Esophagus squamous epithelium (tissue), 5 donors: ENCODE measurements around the gene ARFGEF3. TPM values are rescaled to one million over a fixed set of nuclear protein-coding genes. Genes with fewer than 3 reads are reported as not detected.
A peak's percentile ranks its signal among the peaks of the same experiment; 100 is the strongest.

Experiments
- DNase-seq: peaks from one replicate; lab custom pipeline; 2025; lab: John Stamatoyannopoulos, UW
- H3K27ac ChIP-seq, 4 donors: fragments of 200-600 bp; sonication (generic); one replicate each; pipeline ENCODE4 v1.5.1; 2016 to 2019; ENCODE audit warnings: mild to moderate bottlenecking in 1 of 4
- H3K27me3 ChIP-seq, 4 donors: fragments of 200-600 bp; sonication (generic); 1 replicate in 3 of 4; 2 replicates in 1 of 4; pipeline versions ENCODE4 v1.5.1 to v1.6.0; 2017 to 2021; ENCODE audit warnings: antibody characterized with exemption in 1 of 4
- H3K36me3 ChIP-seq, 3 donors: fragments of 200-600 bp; sonication (generic); one replicate each; pipeline ENCODE4 v1.5.1; 2016 to 2019
- H3K4me1 ChIP-seq, 3 donors: fragments of 200-600 bp; sonication (generic); one replicate each; pipeline ENCODE4 v1.5.1; 2017 to 2019
- H3K4me3 ChIP-seq, 4 donors: fragments of 200-600 bp; sonication (generic); 1 replicate in 3 of 4; 2 replicates in 1 of 4; pipeline ENCODE4 v1.5.1; 2016 to 2019; ENCODE audit warnings: mild to moderate bottlenecking in 2 of 4, moderate library complexity in 1 of 4
- H3K9me3 ChIP-seq, 3 donors: fragments of 200-600 bp; sonication (generic); one replicate each; pipeline ENCODE4 v1.5.1; 2016 to 2019
- POLR2A ChIP-seq, 4 donors: fragments of 450-650 bp; IDR thresholded peaks; one replicate each; pipeline ENCODE4 v1.6.1; 2017; ENCODE audit warnings: antibody characterized with exemption in 4 of 4, mild to moderate bottlenecking in 4 of 4, moderate library complexity in 3 of 4
- WGBS, 2 donors: methylation state at CpG; one replicate each; pipeline ENCODE4 v1.1.5; 2018; 5-methylcytosine and 5-hydroxymethylcytosine counted together
- intact Hi-C: fragments of 100-400 bp; cut with DNase I; formaldehyde crosslinking; loops from one replicate; pipeline ENCODE4 v1.15.0; 2022
- total RNA-seq, 4 donors: library from RNA; depleted of rRNA; stranded (reverse); fragments of >200 nt; gene quantifications; one replicate each; pipeline ENCODE4 v1.1.0, GENCODE V29; 2016
- TF ChIP-seq, protein P1 (sequence below), 6 experiments: fragments of 450-650 bp in 4 of 6; fragments of 200-600 bp in 2 of 6; sonication (generic) in 2 of 6; IDR thresholded peaks; one replicate each; pipeline ENCODE4 v1.5.1; 2016 to 2019; ENCODE audit warnings: antibody characterized with exemption in 6 of 6, mild to moderate bottlenecking in 4 of 6, moderate library complexity in 4 of 6
- donor health status: DM: yes; HTN: yes; CAD: no.

The ARFGEF3 gene
- total RNA-seq, 4 donors from 2014 or later, result 0.92 to 1.0 (median 0.99) TPM

DNA sequence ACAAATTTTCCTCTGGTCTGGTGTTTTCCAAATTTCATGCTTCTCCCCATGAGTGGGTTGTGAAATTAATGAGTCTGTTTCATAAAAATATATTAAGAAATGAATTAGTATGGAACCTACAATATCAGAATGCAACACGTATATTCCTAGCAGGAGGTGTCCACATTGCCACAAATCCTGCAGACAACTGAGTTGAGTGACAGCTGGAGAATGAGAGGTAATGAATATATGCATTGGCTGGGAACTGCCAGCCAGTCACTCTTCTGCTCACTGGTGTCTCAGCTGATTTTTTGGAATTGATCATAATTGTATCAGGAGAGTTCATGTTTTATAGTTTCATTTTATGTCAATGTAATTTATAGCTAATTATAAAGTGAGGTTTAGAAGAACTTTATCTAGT is 6.3 kb upstream of the ARFGEF3 start:
- 67 to 82% methylated on average over 1 of the region's 1 CpG for WGBS, 2 donors
- Histone ChIP-seq H3K27me3 (peaks cover 0 to 55% (median 0%) of the 10 kb centered on the region in 4 donors), H3K9me3 (peaks cover 0 to 14% (median 7%) of the 10 kb centered on the region in 3 donors), H3K27ac (no peak overlapping the region), H3K4me3 (no peak overlapping the region), H3K4me1 (no peaks in the 10 kb centered on the region), H3K36me3 (no peaks in the 10 kb centered on the region)
- DNase-seq, result no peak
- TF ChIP-seq POLR2A (IDR thresholded peaks at IDR 0.05), result no peak
- TF ChIP-seq, protein P1, sequence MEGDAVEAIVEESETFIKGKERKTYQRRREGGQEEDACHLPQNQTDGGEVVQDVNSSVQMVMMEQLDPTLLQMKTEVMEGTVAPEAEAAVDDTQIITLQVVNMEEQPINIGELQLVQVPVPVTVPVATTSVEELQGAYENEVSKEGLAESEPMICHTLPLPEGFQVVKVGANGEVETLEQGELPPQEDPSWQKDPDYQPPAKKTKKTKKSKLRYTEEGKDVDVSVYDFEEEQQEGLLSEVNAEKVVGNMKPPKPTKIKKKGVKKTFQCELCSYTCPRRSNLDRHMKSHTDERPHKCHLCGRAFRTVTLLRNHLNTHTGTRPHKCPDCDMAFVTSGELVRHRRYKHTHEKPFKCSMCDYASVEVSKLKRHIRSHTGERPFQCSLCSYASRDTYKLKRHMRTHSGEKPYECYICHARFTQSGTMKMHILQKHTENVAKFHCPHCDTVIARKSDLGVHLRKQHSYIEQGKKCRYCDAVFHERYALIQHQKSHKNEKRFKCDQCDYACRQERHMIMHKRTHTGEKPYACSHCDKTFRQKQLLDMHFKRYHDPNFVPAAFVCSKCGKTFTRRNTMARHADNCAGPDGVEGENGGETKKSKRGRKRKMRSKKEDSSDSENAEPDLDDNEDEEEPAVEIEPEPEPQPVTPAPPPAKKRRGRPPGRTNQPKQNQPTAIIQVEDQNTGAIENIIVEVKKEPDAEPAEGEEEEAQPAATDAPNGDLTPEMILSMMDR (IDR thresholded peaks at IDR 0.05), result no peak
- intact Hi-C loops, result no loop called here

- no peak overlapping the region for H3K4me3 ChIP-seq
- DNase-seq, result no peak
- H3K4me1 ChIP-seq, result peaks cover 7 to 20% (median 10%) of the 10 kb centered on the region in 3 donors
- no peaks in the 10 kb centered on the region for H3K36me3 ChIP-seq
- no peak overlapping the region for H3K27ac ChIP-seq
- TF ChIP-seq, protein P1 (IDR thresholded peaks at IDR 0.05), result no peak
- no peak for TF ChIP-seq POLR2A (IDR thresholded peaks at IDR 0.05)
- 48 to 51% methylated on average over 4 of the region's 4 CpGs for WGBS, 2 donors
- peaks cover 0 to 8% (median 7%) of the 10 kb centered on the region in 3 donors for H3K9me3 ChIP-seq
- peaks cover 0 to 78% (median 4%) of the 10 kb centered on the region in 4 donors for H3K27me3 ChIP-seq
- intact Hi-C loops, result no loop called here
Observed at GRCh38 chr6:138157986-138158638, 3.6 kb upstream of the ARFGEF3 start.

- no peak for TF ChIP-seq POLR2A (IDR thresholded peaks at IDR 0.05)
- TF ChIP-seq, protein P1 (IDR thresholded peaks at IDR 0.05), result no peak
- Histone ChIP-seq H3K4me3 (no peak overlapping the region), H3K9me3 (no peaks in the 10 kb centered on the region), H3K27ac (no peak overlapping the region), H3K4me1 (peaks cover 7 to 20% (median 10%) of the 10 kb centered on the region in 3 donors), H3K36me3 (no peaks in the 10 kb centered on the region), H3K27me3 (peaks cover 0 to 87% (median 8%) of the 10 kb centered on the region in 4 donors)
- DNase-seq, result no peak
- intact Hi-C loops, result no loop called here
- 59 to 71% methylated on average over 2 of the region's 2 CpGs for WGBS, 2 donors
Observed at GRCh38 chr6:138159246-138159645, 2.5 kb upstream of the ARFGEF3 start.

- Histone ChIP-seq H3K9me3 (no peaks in the 10 kb centered on the region), H3K4me1 (peaks cover 7 to 20% (median 10%) of the 10 kb centered on the region in 3 donors), H3K27me3 (peaks cover 0 to 94% (median 8%) of the 10 kb centered on the region in 4 donors), H3K36me3 (no peaks in the 10 kb centered on the region), H3K4me3 (peak overlapping the region in 1 of 4 donors; percentile 76), H3K27ac (no peak overlapping the region)
- intact Hi-C loops, result no loop called here
- 78 to 80% methylated on average over 11 of the region's 11 CpGs for WGBS, 2 donors
- TF ChIP-seq, protein P1 (IDR thresholded peaks at IDR 0.05), result no peak
- no peak for TF ChIP-seq POLR2A (IDR thresholded peaks at IDR 0.05)
- no peak for DNase-seq
Observed at GRCh38 chr6:138160329-138161087, 1.2 kb upstream of the ARFGEF3 start.

DNA sequence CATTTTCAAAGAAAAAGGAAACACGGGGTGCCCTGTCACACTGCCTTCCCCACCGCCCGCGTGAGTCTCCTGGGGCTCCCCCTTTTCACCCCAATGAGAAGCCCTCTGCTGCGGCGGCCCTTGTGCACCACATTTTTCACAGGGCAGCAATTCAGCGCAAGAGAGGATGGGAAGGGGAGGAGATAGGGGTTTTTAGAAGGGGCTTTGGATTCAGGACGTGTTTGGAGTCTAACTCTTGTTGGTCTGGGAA is 726 bp upstream of the ARFGEF3 start:
- H3K9me3 ChIP-seq, result no peaks in the 10 kb centered on the region
- no peaks in the 10 kb centered on the region for H3K36me3 ChIP-seq
- TF ChIP-seq POLR2A (IDR thresholded peaks at IDR 0.05), result no peak
- TF ChIP-seq, protein P1 (IDR thresholded peaks at IDR 0.05), result no peak
- H3K27ac ChIP-seq, result peak overlapping the region in 1 of 4 donors; percentile 54
- peaks cover 0 to 90% (median 8%) of the 10 kb centered on the region in 4 donors for H3K27me3 ChIP-seq
- intact Hi-C loops, result no loop called here
- H3K4me3 ChIP-seq, result peak overlapping the region; percentile 37 to 76 (median 52)
- DNase-seq, result no peak
- H3K4me1 ChIP-seq, result peaks cover 7 to 20% (median 10%) of the 10 kb centered on the region in 3 donors
- WGBS, 2 donors, result 23 to 34% methylated on average over 6 of the region's 8 CpGs
